H1 (cell line): ENCODE measurements around the gene ROPN1. TPM values are rescaled to one million over a fixed set of nuclear protein-coding genes. Genes with fewer than 3 reads are reported as not detected.
"Not testable (repeated sequence)": the region's sequence is repeated elsewhere in the genome, so short reads cannot be mapped to it uniquely, and the experiment has no call there.

Experiments
- CTCF ChIA-PET: fragments of 300-600 bp; sonication (Branson Sonifier 250); formaldehyde crosslinking; loops from one replicate; lab custom pipeline; 2021; ENCODE audit not compliant: partially characterized antibody; lab: Charles Lee
- POLR2A ChIA-PET: fragments of 300-600 bp; sonication (Branson Sonifier 250); formaldehyde crosslinking; loops from one replicate; lab custom pipeline; 2021; ENCODE audit warnings: inconsistent platforms; ENCODE audit not compliant: partially characterized antibody; lab: Charles Lee
- DNase-seq, 2 experiments: peaks; one replicate each; pipeline versions ENCODE4 v3.0.0 to v3.0.0-alpha.2; 2010 to 2022; ENCODE audit warnings: low spot score in 2 of 2, low read depth in 1 of 2, mixed read lengths in 1 of 2
- FAIRE-seq: peaks from 2 replicates; lab custom pipeline; 2011; peaks lifted over from hg19 to GRCh38; lab: Jason Lieb, UNC
- H2AFZ ChIP-seq: 2 replicates; pipeline ENCODE4 v1.8.1; 2012; ENCODE audit warnings: low read length, inconsistent platforms
- H2AK5ac ChIP-seq: 2 replicates; pipeline ENCODE4 v1.6.1; 2013; ENCODE audit warnings: low read depth, low read length
- H2BK120ac ChIP-seq: replicated peaks from 2 replicates; pipeline ENCODE3; 2013; ENCODE audit warnings: low read depth, low read length, inconsistent platforms
- H2BK12ac ChIP-seq: 2 replicates; pipeline ENCODE4 v1.6.1; 2013; ENCODE audit warnings: low read depth, low read length
- H2BK15ac ChIP-seq: 2 replicates; pipeline ENCODE4 v1.6.1; 2013; ENCODE audit warnings: low read length
- H2BK20ac ChIP-seq: 2 replicates; pipeline ENCODE4 v1.6.1; 2013; ENCODE audit warnings: low read length
- H2BK5ac ChIP-seq: 2 replicates; pipeline ENCODE4 v1.6.1; 2013; ENCODE audit warnings: low read depth, low read length
- H3K14ac ChIP-seq: 2 replicates; pipeline ENCODE4 v1.6.1; 2013; ENCODE audit warnings: inconsistent platforms; ENCODE audit not compliant: insufficient read length
- H3K18ac ChIP-seq: 2 replicates; pipeline ENCODE4 v1.6.1; 2013; ENCODE audit warnings: low read length; ENCODE audit errors: extremely low read depth
- H3K23ac ChIP-seq: 2 replicates; pipeline ENCODE4 v1.6.1; 2013; ENCODE audit warnings: inconsistent platforms; ENCODE audit not compliant: insufficient read length
- H3K23me2 ChIP-seq: 2 replicates; pipeline ENCODE4 v1.6.1; 2013; ENCODE audit warnings: low read depth, low read length
- H3K27ac ChIP-seq: 2 replicates; pipeline ENCODE4 v1.6.1; 2011; ENCODE audit warnings: low read depth, low read length, inconsistent platforms
- H3K27me3 ChIP-seq, 4 experiments: replicated peaks in 1 of 4; 1 replicate in 1 of 4; 2 replicates in 3 of 4; pipeline versions ENCODE4 v1.6.1 to v1.8.1; 2011 to 2013; ENCODE audit warnings: low read length in 3 of 4, mild to moderate bottlenecking in 3 of 4, inconsistent platforms in 2 of 4, mixed read lengths in 2 of 4, moderate library complexity in 1 of 4; ENCODE audit not compliant: control insufficient read depth in 3 of 4, insufficient read depth in 3 of 4; ENCODE audit errors: extremely low read depth in 1 of 4
- H3K36me3 ChIP-seq, 4 experiments: 2 replicates each; pipeline versions ENCODE4 v1.6.1 to v1.8.1; 2011 to 2013; ENCODE audit warnings: mild to moderate bottlenecking in 4 of 4, low read length in 3 of 4, moderate library complexity in 2 of 4, control low read depth in 1 of 4, inconsistent platforms in 1 of 4; ENCODE audit not compliant: insufficient read depth in 4 of 4, control insufficient read depth in 2 of 4
- H3K4ac ChIP-seq: replicated peaks from 2 replicates; pipeline ENCODE3; 2013; ENCODE audit warnings: low read length, low read depth, mixed read lengths, inconsistent platforms; ENCODE audit not compliant: insufficient read length
- H3K4me1 ChIP-seq, 4 experiments: replicated peaks in 1 of 4; 1 replicate in 1 of 4; 2 replicates in 3 of 4; pipeline versions ENCODE4 v1.6.1 to v1.8.1; 2011 to 2013; ENCODE audit warnings: low read length in 3 of 4, inconsistent platforms in 2 of 4, mixed read lengths in 1 of 4; ENCODE audit not compliant: insufficient read depth in 4 of 4, control insufficient read depth in 3 of 4
- H3K4me2 ChIP-seq, 2 experiments: 2 replicates each; pipeline versions ENCODE4 v1.6.1 to v1.8.1; 2011 to 2013; ENCODE audit warnings: low read depth in 2 of 2, low read length in 2 of 2, control low read depth in 1 of 2, inconsistent platforms in 1 of 2, mild to moderate bottlenecking in 1 of 2; ENCODE audit not compliant: insufficient read depth in 1 of 2
- H3K4me3 ChIP-seq, 4 experiments: fragments of 200-600, 300-600 bp in 1 of 4; sonication (generic), shearing (Covaris generic), sonication (Bioruptor Twin) in 1 of 4; 2 replicates each; pipeline versions ENCODE4 v1.5.1 to v1.8.1; 2011 to 2016; ENCODE audit warnings: low read length in 4 of 4, low read depth in 3 of 4, control low read depth in 2 of 4, inconsistent platforms in 2 of 4, mild to moderate bottlenecking in 2 of 4, mixed read lengths in 1 of 4, moderate library complexity in 1 of 4; ENCODE audit not compliant: insufficient read depth in 2 of 4; ENCODE audit errors: extremely low read depth in 1 of 4
- H3K56ac ChIP-seq: replicated peaks from 2 replicates; pipeline ENCODE3; 2013; ENCODE audit warnings: low read depth, mild to moderate bottlenecking, mixed read lengths, low read length, inconsistent platforms; ENCODE audit not compliant: insufficient read length
- H3K79me1 ChIP-seq: 2 replicates; pipeline ENCODE4 v1.6.1; 2013; ENCODE audit warnings: low read depth, low read length, control low read depth
- H3K79me2 ChIP-seq, 2 experiments: 2 replicates each; pipeline versions ENCODE4 v1.6.1 to v1.8.1; 2012 to 2013; ENCODE audit warnings: low read length in 2 of 2, mild to moderate bottlenecking in 2 of 2, inconsistent platforms in 1 of 2; ENCODE audit not compliant: insufficient read depth in 2 of 2, control insufficient read depth in 1 of 2
- H3K9ac ChIP-seq, 4 experiments: replicated peaks in 1 of 4; 1 replicate in 1 of 4; 2 replicates in 3 of 4; pipeline versions ENCODE4 v1.6.1 to v1.8.1; 2011 to 2013; ENCODE audit warnings: low read depth in 3 of 4, low read length in 3 of 4, control low read depth in 2 of 4, mild to moderate bottlenecking in 2 of 4, moderate library complexity in 2 of 4, inconsistent platforms in 1 of 4; ENCODE audit errors: extremely low read depth in 1 of 4
- H3K9me3 ChIP-seq, 2 experiments: 2 replicates each; pipeline versions ENCODE4 v1.6.1 to v1.8.1; 2012 to 2013; ENCODE audit warnings: mild to moderate bottlenecking in 2 of 2, moderate library complexity in 2 of 2, control low read depth in 1 of 2, inconsistent platforms in 1 of 2, low read depth in 1 of 2, low read length in 1 of 2, mixed read lengths in 1 of 2; ENCODE audit not compliant: insufficient read depth in 2 of 2
- H4K20me1 ChIP-seq, 2 experiments: replicated peaks in 1 of 2; 2 replicates each; pipeline versions ENCODE3 to v1.8.1; 2011 to 2013; ENCODE audit warnings: inconsistent platforms in 2 of 2, low read length in 2 of 2, mild to moderate bottlenecking in 1 of 2; ENCODE audit not compliant: insufficient read depth in 2 of 2, control insufficient read depth in 1 of 2
- H4K5ac ChIP-seq: 2 replicates; pipeline ENCODE4 v1.6.1; 2013; ENCODE audit warnings: low read length, low read depth, mixed read lengths, inconsistent platforms; ENCODE audit not compliant: insufficient read length
- H4K8ac ChIP-seq: 2 replicates; pipeline ENCODE4 v1.8.0; 2013; ENCODE audit warnings: mild to moderate bottlenecking, moderate library complexity, low read length, inconsistent platforms; ENCODE audit not compliant: insufficient read depth; ENCODE audit errors: extremely low read depth
- H4K91ac ChIP-seq: replicated peaks from 2 replicates; pipeline ENCODE3; 2013; ENCODE audit warnings: low read length, mixed read lengths, inconsistent platforms; ENCODE audit not compliant: insufficient read length
- ASH2L ChIP-seq: fragments of 200-600, 300-600 bp; sonication (generic); IDR thresholded peaks from one replicate; pipeline ENCODE4 v1.7.1; 2017; ENCODE audit warnings: low read length
- CREB1 ChIP-seq: IDR thresholded peaks from 2 replicates; pipeline ENCODE4 v1.6.1; 2012; ENCODE audit warnings: inconsistent platforms
- KDM4A ChIP-seq: IDR thresholded peaks from one replicate; pipeline ENCODE4 v1.7.1; 2012; ENCODE audit warnings: low read depth, mild to moderate bottlenecking, moderate library complexity, low read length, inconsistent platforms; ENCODE audit not compliant: severe bottlenecking
- RAD21 ChIP-seq, 2 experiments: IDR thresholded peaks in 1 of 2; conservative IDR thresholded peaks in 1 of 2; 2 replicates each; pipeline ENCODE4 v1.6.1; 2011; ENCODE audit warnings: low read depth in 2 of 2, low read length in 2 of 2, improper control_type of control experiment in 1 of 2, inconsistent platforms in 1 of 2, mild to moderate bottlenecking in 1 of 2, moderate library complexity in 1 of 2
- YY1 ChIP-seq: IDR thresholded peaks from 2 replicates; pipeline ENCODE4 v1.6.1; 2011; ENCODE audit warnings: low read depth, mild to moderate bottlenecking, low read length
- WGBS, 2 experiments: shearing (Covaris generic) in 1 of 2; methylation state at CpG; one replicate each; pipeline versions ENCODE4 v1.1.6 to v1.1.7; 2013 to 2015; ENCODE audit warnings: low lambda C conversion rate in 2 of 2, mixed read lengths in 2 of 2, inconsistent platforms in 1 of 2, low coverage in 1 of 2, missing lambda C conversion rate in 1 of 2; ENCODE audit not compliant: insufficient replicate concordance in 2 of 2, insufficient coverage in 1 of 2, insufficient read length in 1 of 2; ENCODE audit errors: extremely low coverage in 1 of 2, missing lambda C conversion rate in 1 of 2; 5-methylcytosine and 5-hydroxymethylcytosine counted together
- polyA plus RNA-seq, 7 experiments: library from polyadenylated mRNA; depleted of rRNA in 3 of 7; stranded (reverse) in 5 of 7; unstranded in 2 of 7; fragments of >200 nt in 5 of 7; fragments of 200-250 nt in 2 of 7; gene quantifications; 1 replicate in 5 of 7; 2 replicates in 1 of 7; 4 replicates in 1 of 7; pipeline versions ENCODE4 v1.2.1 to v1.2.3, GENCODE V29; 2011 to 2013; ENCODE audit warnings: missing spikeins in 2 of 7, mixed read lengths in 2 of 7
- total RNA-seq: library from RNA; stranded (reverse); fragmentation: NEBNext Ultra II Directional; extraction: Animal tissue kit (Norgen Biotek cat#: 25700); gene quantifications from 2 replicates; pipeline ENCODE4 v1.2.1, GENCODE V29; 2021
- TF ChIP-seq, protein P1 (sequence below), 3 experiments: IDR thresholded peaks; 1 replicate in 2 of 3; 2 replicates in 1 of 3; pipeline versions ENCODE4 v1.5.1 to v1.6.1; 2011; ENCODE audit warnings: low read length in 3 of 3, mild to moderate bottlenecking in 3 of 3, inconsistent platforms in 2 of 3, low read depth in 1 of 3, moderate library complexity in 1 of 3; ENCODE audit not compliant: insufficient read depth in 1 of 3; ENCODE audit errors: control extremely low read depth in 1 of 3

ROPN1 gene
- total and polyA plus RNA-seq, 2 of the 8 experiments (the other 6 are each of a cell fraction or from before 2014, with no cell fraction given) = 0.03 TPM; not detected in 1

DNA sequence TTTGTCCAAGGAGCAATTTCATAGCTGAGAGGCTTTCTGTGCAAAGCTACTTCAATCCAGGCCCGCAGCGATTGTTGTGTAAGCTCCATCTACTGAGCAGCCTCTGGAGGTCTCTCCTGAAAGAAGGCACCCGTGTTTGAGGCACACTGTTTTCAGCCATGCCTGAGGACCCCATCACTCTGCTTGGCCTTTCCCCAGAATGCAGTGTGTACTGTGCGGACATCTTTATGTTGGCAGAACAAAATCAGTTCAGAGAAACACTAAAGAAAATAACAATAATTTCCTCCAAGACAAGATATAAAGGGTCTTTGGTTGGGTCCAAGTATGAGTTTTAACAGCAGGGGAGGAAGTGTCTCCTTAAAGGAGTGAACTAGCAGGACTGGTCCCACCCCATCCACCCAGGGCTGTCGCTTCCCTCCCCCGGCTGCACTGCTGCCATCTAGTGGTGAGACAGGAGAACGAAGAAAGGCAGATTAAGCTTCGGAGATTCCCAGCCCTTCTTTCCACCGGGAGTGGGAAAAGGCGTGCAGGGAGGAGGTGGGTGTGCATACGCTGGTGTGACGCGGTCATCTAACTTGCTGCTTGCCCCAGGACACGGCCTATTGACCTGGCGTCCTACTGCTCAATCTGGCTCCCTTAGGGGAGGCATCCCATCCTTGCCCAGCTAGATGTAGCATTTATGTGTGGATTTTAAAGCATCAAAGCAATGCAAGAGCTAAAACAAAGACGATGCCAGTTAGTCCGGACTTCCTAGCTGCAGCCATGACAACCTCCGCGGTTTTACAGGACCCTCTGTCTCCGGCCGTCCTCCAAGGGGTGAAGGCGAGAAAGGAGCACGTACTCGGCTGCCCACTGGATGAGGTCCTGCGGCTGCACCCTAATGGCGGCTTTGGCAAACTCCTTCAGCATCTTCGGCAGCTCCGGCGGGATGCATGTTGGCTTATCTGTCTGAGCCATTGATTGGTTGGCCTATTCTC lies 12.1 kb downstream of the ROPN1 start:
- H3K4me1 ChIP-seq, H3K14ac ChIP-seq, H3K36me3 ChIP-seq, H3K79me1 ChIP-seq, H3K18ac ChIP-seq, H3K23me2 ChIP-seq, H2BK120ac ChIP-seq, H3K79me2 ChIP-seq, H3K56ac ChIP-seq, H3K23ac ChIP-seq, H4K91ac ChIP-seq, H4K5ac ChIP-seq, H2BK5ac ChIP-seq, H2BK15ac ChIP-seq, H2BK20ac ChIP-seq, H3K27ac ChIP-seq, H3K27me3 ChIP-seq, H3K9me3 ChIP-seq, H2BK12ac ChIP-seq, H3K4ac ChIP-seq, H4K8ac ChIP-seq, H2AK5ac ChIP-seq, H4K20me1 ChIP-seq: not testable (repeated sequence)
- ChIA-PET CTCF (interaction anchor here (0.6 to 1.8 kb wide), 16 partner anchors 10 to 577 kb away, joined by 3 to 16 read pairs (median 3); no protein-coding TSS in a partner anchor), POLR2A (interaction anchor here (0.8 kb wide), 1 partner anchor 11 kb away, joined by 3 read pairs; no protein-coding TSS in a partner anchor)
- TF ChIP-seq YY1 = peak; percentile 78; the same call in 1 of the 2 replicates
- TF ChIP-seq ASH2L = peak; percentile 26
- TF ChIP-seq RAD21 (IDR thresholded peaks at IDR 0.05 in 1 of 2, conservative IDR thresholded peaks at IDR 0.05 in 1 of 2; ENCODE audit: low read depth in 2 of 2, low read length in 2 of 2) = peak; percentile 34 to 42
- TF ChIP-seq, protein P1, sequence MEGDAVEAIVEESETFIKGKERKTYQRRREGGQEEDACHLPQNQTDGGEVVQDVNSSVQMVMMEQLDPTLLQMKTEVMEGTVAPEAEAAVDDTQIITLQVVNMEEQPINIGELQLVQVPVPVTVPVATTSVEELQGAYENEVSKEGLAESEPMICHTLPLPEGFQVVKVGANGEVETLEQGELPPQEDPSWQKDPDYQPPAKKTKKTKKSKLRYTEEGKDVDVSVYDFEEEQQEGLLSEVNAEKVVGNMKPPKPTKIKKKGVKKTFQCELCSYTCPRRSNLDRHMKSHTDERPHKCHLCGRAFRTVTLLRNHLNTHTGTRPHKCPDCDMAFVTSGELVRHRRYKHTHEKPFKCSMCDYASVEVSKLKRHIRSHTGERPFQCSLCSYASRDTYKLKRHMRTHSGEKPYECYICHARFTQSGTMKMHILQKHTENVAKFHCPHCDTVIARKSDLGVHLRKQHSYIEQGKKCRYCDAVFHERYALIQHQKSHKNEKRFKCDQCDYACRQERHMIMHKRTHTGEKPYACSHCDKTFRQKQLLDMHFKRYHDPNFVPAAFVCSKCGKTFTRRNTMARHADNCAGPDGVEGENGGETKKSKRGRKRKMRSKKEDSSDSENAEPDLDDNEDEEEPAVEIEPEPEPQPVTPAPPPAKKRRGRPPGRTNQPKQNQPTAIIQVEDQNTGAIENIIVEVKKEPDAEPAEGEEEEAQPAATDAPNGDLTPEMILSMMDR (IDR thresholded peaks at IDR 0.05; ENCODE audit: control extremely low read depth in 1 of 3, insufficient read depth in 1 of 3, low read depth in 1 of 3, low read length in 3 of 3) = peak; percentile 17 to 46 (median 18); a peak in 3 of 4 replicates
- TF ChIP-seq CREB1 = 0 out of 2 replicates have a peak, but pooled peaks have one; percentile 10
- TF ChIP-seq KDM4A = peak; percentile 26
- Histone ChIP-seq H2AFZ (peak overlapping the region; percentile 94), H3K4me3 (peak overlapping the region; percentile 12 to 56 (median 46); a peak in 7 of 8 replicates), H3K4me2 (peak overlapping the region; percentile 40 to 90), H3K9ac (peak overlapping the region in 2 of 4 experiments; percentile 45; a peak in 3 of 7 replicates)
- 32% methylated on average over 27 of the region's 29 CpGs; no CpG with 5 or more reads in 1 of the 2 experiments for WGBS, 2 experiments
- FAIRE-seq (peak; percentile 99), DNase-seq (peak in 1 of 2 experiments; percentile 66)
